Measurements from ENCODE around the gene TCF19. TPM values are rescaled to one million over a fixed set of nuclear protein-coding genes. Genes with fewer than 3 reads are reported as not detected.
A peak's percentile ranks its signal among the peaks of the same experiment; 100 is the strongest.

Gene TCF19
- total and polyA plus RNA-seq, 2 donors (not counting 3 experiments of a cell fraction or from before 2014, with no cell fraction given) = 13.9 to 31.7 TPM

DNA sequence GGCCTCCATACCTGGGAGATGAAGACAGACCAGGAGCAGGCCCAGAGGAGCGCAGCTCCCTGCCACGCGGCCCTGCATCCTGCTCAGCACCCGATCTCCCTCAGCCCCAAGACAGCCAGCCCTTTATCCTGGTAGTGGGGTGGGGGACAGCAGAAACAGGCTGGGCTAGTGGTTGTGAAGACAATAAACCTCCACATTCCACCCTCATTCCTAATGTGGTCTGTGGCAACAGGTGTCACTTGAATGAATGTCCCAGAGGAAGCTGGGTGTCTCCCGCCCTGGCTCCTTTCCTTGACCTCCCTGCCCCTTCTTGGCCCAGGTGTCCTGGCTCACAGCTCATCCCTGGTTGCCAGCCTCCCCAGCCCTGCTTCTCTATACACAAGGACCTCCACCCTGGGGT is 45.9 kb upstream of the TCF19 start, which contains the start of gene C6orf15:
TSS of gene C6orf15 (minus strand) at position 98 of the 400 bp plus-strand sequence. CDS start at position 78, 20 bp downstream.
- BruUV-seq (replicated peaks) = no TSS peak
- Histone ChIP-seq H2AFZ (ENCODE audit: low read depth, low read length) (no peak within 1 kb of the TSS), H3K79me2 (ENCODE audit: control insufficient read depth, insufficient read depth, low read length) (no peaks in the 10 kb centered on the region), H3K9me1 (replicated peaks; ENCODE audit: control insufficient read depth, extremely low read depth, insufficient read depth, low read length) (no peaks in the 10 kb centered on the region), H4K20me1 (replicated peaks; ENCODE audit: control insufficient read depth, extremely low read depth, insufficient read depth, low read length) (no peaks in the 10 kb centered on the region), H3K4me2 (ENCODE audit: insufficient read depth, low read length) (no peak within 1 kb of the TSS), H3K4me3 (replicated peaks in 1 of 3; ENCODE audit: insufficient read depth in 1 of 3, low read depth in 1 of 3, low read length in 3 of 3) (no peak within 1 kb of the TSS), H3K9ac (replicated peaks; ENCODE audit: extremely low read depth, insufficient read depth, low read length) (no peak within 1 kb of the TSS), H3K27ac (ENCODE audit: insufficient read depth, low read depth, low read length) (no peak within 1 kb of the TSS), H3K9me3 (replicated peaks; ENCODE audit: control insufficient read depth, insufficient read depth, low read length) (no peaks in the 10 kb centered on the region), H3K4me1 (ENCODE audit: control insufficient read depth, extremely low read depth, insufficient read depth, low read length) (peaks cover 21% of the 10 kb centered on the region), H3K36me3 (ENCODE audit: control insufficient read depth in 2 of 2, extremely low read depth in 1 of 2, insufficient read depth in 2 of 2, low read length in 2 of 2) (no peaks in the 10 kb centered on the region), H3K27me3 (ENCODE audit: control insufficient read depth in 2 of 2, insufficient read depth in 2 of 2, low read length in 2 of 2) (peaks cover 5 to 12% of the 10 kb centered on the region in 2 experiments)
- dilution Hi-C loops (cut with MboI; ENCODE audit: extremely low pct_ligation_motif_present, low sequenced_read_pairs) = no loop called here
- intact Hi-C loops (cut with micrococcal nuclease) = no loop called here
- ChIA-PET POLR2A (no interaction called here), CTCF (interaction anchor here (3.5 to 8.2 kb wide), 3 partner anchors 10 to 33 kb away, joined by 14 to 102 read pairs (median 57); no protein-coding TSS in a partner anchor)
- FAIRE-seq (no peak), DNase-seq (ENCODE audit: low read depth, low spot score) (no peak)
- TF ChIP-seq GATA2 (IDR thresholded peaks at IDR 0.05; ENCODE audit: insufficient read depth, insufficient read length, low read depth, low read length) = no peak
- TF ChIP-seq JUN (IDR thresholded peaks at IDR 0.05; ENCODE audit: borderline replicate concordance, insufficient read depth, insufficient read length, low read depth) = no peak
- no peak for TF ChIP-seq POLR2A (IDR thresholded peaks at IDR 0.05; ENCODE audit: low read depth, low read length)

GRCh38 chr6:31113861-31114540 is 44.4 kb upstream of the TCF19 start:
- no peak overlapping the region for H3K9ac ChIP-seq (replicated peaks; ENCODE audit: extremely low read depth, insufficient read depth, low read length)

More at GRCh38 chr6:31113861-31114540, 44.4 kb upstream of the TCF19 start:
- dilution Hi-C loops (cut with MboI; ENCODE audit: extremely low pct_ligation_motif_present, low sequenced_read_pairs) (no loop called here), intact Hi-C loops (cut with micrococcal nuclease) (loop anchor here (1.0 kb wide), 2 partner anchors 20 to 27 kb away; no protein-coding TSS in a partner anchor)
- DNase-seq (ENCODE audit: low read depth, low spot score) (no peak), FAIRE-seq (no peak)
- Histone ChIP-seq H3K27me3 (ENCODE audit: control insufficient read depth in 2 of 2, insufficient read depth in 2 of 2, low read length in 2 of 2) (peaks cover 5 to 12% of the 10 kb centered on the region in 2 experiments), H3K27ac (ENCODE audit: insufficient read depth, low read depth, low read length) (peak overlapping the region; percentile 51), H3K4me1 (ENCODE audit: control insufficient read depth, extremely low read depth, insufficient read depth, low read length) (peaks cover 21% of the 10 kb centered on the region), H4K20me1 (replicated peaks; ENCODE audit: control insufficient read depth, extremely low read depth, insufficient read depth, low read length) (no peaks in the 10 kb centered on the region), H3K36me3 (ENCODE audit: control insufficient read depth in 2 of 2, extremely low read depth in 1 of 2, insufficient read depth in 2 of 2, low read length in 2 of 2) (no peaks in the 10 kb centered on the region), H3K79me2 (ENCODE audit: control insufficient read depth, insufficient read depth, low read length) (no peaks in the 10 kb centered on the region), H3K4me3 (replicated peaks in 1 of 3; ENCODE audit: insufficient read depth in 1 of 3, low read depth in 1 of 3, low read length in 3 of 3) (no peak overlapping the region), H2AFZ (ENCODE audit: low read depth, low read length) (peak overlapping the region; percentile 93), H3K9me3 (replicated peaks; ENCODE audit: control insufficient read depth, insufficient read depth, low read length) (no peaks in the 10 kb centered on the region), H3K9me1 (replicated peaks; ENCODE audit: control insufficient read depth, extremely low read depth, insufficient read depth, low read length) (no peaks in the 10 kb centered on the region), H3K4me2 (ENCODE audit: insufficient read depth, low read length) (peak overlapping the region; percentile 53)
- POLR2A ChIA-PET = interaction anchor here (0.6 to 2.2 kb wide), 6 partner anchors 11 to 557 kb away, joined by 3 to 8 read pairs (median 4); partner anchors contain the start of gene PRR3
- TF ChIP-seq POLR2AphosphoS5 (IDR thresholded peaks at IDR 0.05; ENCODE audit: insufficient read depth, low read depth, low read length) (no peak), JUN (IDR thresholded peaks at IDR 0.05; ENCODE audit: borderline replicate concordance, insufficient read depth, insufficient read length, low read depth) (no peak), CTCF (IDR thresholded peaks at IDR 0.05; ENCODE audit: extremely low read depth in 1 of 2, insufficient read depth in 1 of 2, low read depth in 1 of 2, low read length in 2 of 2) (no peak), POLR2A (IDR thresholded peaks at IDR 0.05; ENCODE audit: low read depth, low read length) (no peak), MAX (IDR thresholded peaks at IDR 0.05; ENCODE audit: insufficient read depth, insufficient read length) (no peak), EZH2 (IDR thresholded peaks at IDR 0.05; ENCODE audit: borderline replicate concordance, low read depth, low read length, severe bottlenecking) (no peak), MYC (IDR thresholded peaks at IDR 0.05; ENCODE audit: low read depth, low read length) (no peak), FOS (IDR thresholded peaks at IDR 0.05; ENCODE audit: borderline replicate concordance, insufficient read depth, low read length) (no peak), GATA2 (IDR thresholded peaks at IDR 0.05; ENCODE audit: insufficient read depth, insufficient read length, low read depth, low read length) (no peak)
- no TSS peak for BruUV-seq (replicated peaks)
- CTCF ChIA-PET = interaction anchor here (0.6 to 8.2 kb wide), 17 partner anchors 11 to 1840 kb away, joined by 3 to 102 read pairs (median 5); partner anchors contain the start of genes GTF2H4 and VARS2

All from endothelial cell of umbilical vein (primary cell).